CD14-positive monocyte (primary cell): ENCODE results near the gene PPP1R15B. TPM values are rescaled to one million over a fixed set of nuclear protein-coding genes. Genes with fewer than 3 reads are reported as not detected.
A peak's percentile ranks its signal among the peaks of the same experiment; 100 is the strongest.

Source experiments
- DNase-seq, 3 donors: peaks; one replicate each; pipeline ENCODE4 v3.0.0-alpha.2; 2011 to 2022
- H2AFZ ChIP-seq: 2 replicates; pipeline ENCODE4 v1.6.0; 2012; ENCODE audit warnings: mild to moderate bottlenecking, low read depth, low read length, inconsistent platforms; ENCODE audit not compliant: insufficient read depth, poor library complexity, severe bottlenecking
- H3K27ac ChIP-seq, 2 donors: 1 replicate in 1 of 2; 2 replicates in 1 of 2; pipeline ENCODE4 v1.5.1; 2012 to 2013; ENCODE audit warnings: low read length in 2 of 2, control low read depth in 1 of 2, inconsistent platforms in 1 of 2, low read depth in 1 of 2, mild to moderate bottlenecking in 1 of 2
- H3K27me3 ChIP-seq, 2 donors: one replicate each; pipeline versions ENCODE4 v1.6.0 to v1.6.1; 2011 to 2013; ENCODE audit warnings: low read length in 2 of 2; ENCODE audit not compliant: control insufficient read depth in 2 of 2, insufficient read depth in 2 of 2
- H3K36me3 ChIP-seq, 2 donors: replicated peaks in 1 of 2; 1 replicate in 1 of 2; 2 replicates in 1 of 2; pipeline versions ENCODE4 v1.5.1 to v1.6.1; 2012 to 2013; ENCODE audit warnings: low read length in 2 of 2, control low read depth in 1 of 2, inconsistent platforms in 1 of 2, mild to moderate bottlenecking in 1 of 2; ENCODE audit not compliant: insufficient read depth in 2 of 2, control insufficient read depth in 1 of 2
- H3K4me1 ChIP-seq, 2 donors: 1 replicate in 1 of 2; 2 replicates in 1 of 2; pipeline versions ENCODE4 v1.5.1 to v1.6.1; 2012 to 2013; ENCODE audit warnings: low read length in 2 of 2, control low read depth in 1 of 2, inconsistent platforms in 1 of 2, mild to moderate bottlenecking in 1 of 2, moderate library complexity in 1 of 2; ENCODE audit not compliant: insufficient read depth in 2 of 2, control insufficient read depth in 1 of 2
- H3K4me2 ChIP-seq: replicated peaks from 2 replicates; pipeline ENCODE3; 2012; ENCODE audit warnings: low read length, moderate library complexity, mild to moderate bottlenecking; ENCODE audit not compliant: poor library complexity, severe bottlenecking; ENCODE audit errors: extremely low read depth
- H3K4me3 ChIP-seq, 3 experiments: fragments of 200-600 bp in 1 of 3; sonication (generic) in 1 of 3; replicated peaks in 1 of 3; 1 replicate in 2 of 3; 2 replicates in 1 of 3; pipeline ENCODE4 v1.5.1; 2011 to 2013; ENCODE audit warnings: low read length in 3 of 3, mild to moderate bottlenecking in 3 of 3, control low read depth in 2 of 3, low read depth in 2 of 3, inconsistent platforms in 1 of 3, moderate library complexity in 1 of 3
- H3K79me2 ChIP-seq: 2 replicates; pipeline ENCODE4 v1.6.0; 2012; ENCODE audit warnings: mild to moderate bottlenecking, control low read depth, inconsistent platforms, low read length, moderate library complexity; ENCODE audit not compliant: insufficient read depth
- H3K9ac ChIP-seq: 2 replicates; pipeline ENCODE4 v1.6.0; 2017; ENCODE audit warnings: low read length, mild to moderate bottlenecking; ENCODE audit not compliant: insufficient read depth, poor library complexity, severe bottlenecking
- H3K9me3 ChIP-seq, 2 donors: replicated peaks in 1 of 2; 1 replicate in 1 of 2; 2 replicates in 1 of 2; pipeline versions ENCODE4 v1.5.1 to v1.6.1; 2012 to 2013; ENCODE audit warnings: low read length in 2 of 2, control low read depth in 1 of 2; ENCODE audit not compliant: control insufficient read depth in 1 of 2, insufficient read depth in 1 of 2
- H4K20me1 ChIP-seq: 2 replicates; pipeline ENCODE4 v1.6.0; 2012; ENCODE audit warnings: mild to moderate bottlenecking, low read length, control low read depth, moderate library complexity; ENCODE audit not compliant: insufficient read depth
- H3K27ac Mint-ChIP-seq, 7 donors: one replicate each; pipeline ENCODE4 v1.8.0; 2020; ENCODE audit warnings: mild to moderate bottlenecking in 7 of 7, mixed read lengths in 7 of 7, moderate library complexity in 6 of 7, inconsistent platforms in 2 of 7
- H3K27me3 Mint-ChIP-seq, 3 donors: one replicate each; pipeline ENCODE4 v1.8.0; 2021 to 2022; ENCODE audit warnings: low read depth in 3 of 3, mild to moderate bottlenecking in 3 of 3, mixed read lengths in 3 of 3, moderate library complexity in 3 of 3, inconsistent platforms in 1 of 3
- H3K36me3 Mint-ChIP-seq, 2 donors: one replicate each; pipeline ENCODE4 v1.8.0; 2020; ENCODE audit warnings: mixed read lengths in 2 of 2, inconsistent platforms in 1 of 2, mild to moderate bottlenecking in 1 of 2
- H3K4me1 Mint-ChIP-seq: one replicate; pipeline ENCODE4 v1.8.0; 2020; ENCODE audit warnings: mild to moderate bottlenecking, mixed read lengths
- H3K4me3 Mint-ChIP-seq, 2 donors: one replicate each; pipeline ENCODE4 v1.8.0; 2020; ENCODE audit warnings: mild to moderate bottlenecking in 2 of 2, mixed read lengths in 2 of 2, moderate library complexity in 1 of 2
- H3K9me3 Mint-ChIP-seq, 7 donors: one replicate each; pipeline ENCODE4 v1.8.0; 2020 to 2022; ENCODE audit warnings: mixed read lengths in 7 of 7, mild to moderate bottlenecking in 6 of 7, moderate library complexity in 6 of 7, inconsistent platforms in 2 of 7
- WGBS: methylation state at CpG from one replicate; pipeline ENCODE4 v1.1.5; 2013; ENCODE audit warnings: missing lambda C conversion rate; ENCODE audit not compliant: insufficient coverage; 5-methylcytosine and 5-hydroxymethylcytosine counted together
- intact Hi-C, 2 donors: fragments of 100-400 bp; cut with micrococcal nuclease; formaldehyde crosslinking; loops; one replicate each; pipeline versions ENCODE4 v1.15.0 to v1.15.1; 2023
- polyA plus RNA-seq, 3 donors: library from polyadenylated mRNA; depleted of rRNA in 1 of 3; unstranded in 2 of 3; stranded (reverse) in 1 of 3; fragments of 300-500 nt in 2 of 3; fragments of >200 nt in 1 of 3; fragmentation: Illumina TruSeq in 2 of 3; gene quantifications; 1 replicate in 2 of 3; 2 replicates in 1 of 3; pipeline ENCODE4 v1.2.3, GENCODE V29; 2012 to 2021
- TF ChIP-seq, protein P1 (sequence below): fragments of 200-600 bp; IDR thresholded peaks from one replicate; pipeline ENCODE4 v1.8.0; 2022; ENCODE audit warnings: antibody characterized with exemption, mild to moderate bottlenecking

Gene PPP1R15B
- polyA plus RNA-seq, 3 donors: 31.1 to 117 (median 31.8) TPM

DNA sequence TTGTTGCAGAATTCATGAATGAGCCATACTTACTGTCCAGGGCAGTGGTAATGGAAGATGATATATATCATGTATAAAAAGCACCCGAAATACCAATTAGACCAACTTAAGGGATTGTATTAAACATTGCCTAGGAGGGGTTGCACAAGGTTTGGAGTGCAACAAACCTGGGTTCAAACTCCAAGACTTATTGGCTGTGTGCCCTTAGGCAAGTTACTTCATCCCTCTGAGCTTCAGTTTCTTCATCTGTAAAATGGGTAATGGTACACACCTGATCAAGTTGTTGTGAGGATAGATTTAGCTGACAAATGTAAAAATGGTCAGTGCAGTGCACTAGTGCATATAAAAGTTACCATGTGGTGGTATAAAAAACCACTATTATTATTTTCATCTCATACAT, 9.8 kb upstream of the PPP1R15B start:
- Mint-ChIP-seq H3K4me1 (peaks cover 23% of the 10 kb centered on the region), H3K27me3 (peaks cover 0 to 3% (median 0%) of the 10 kb centered on the region in 3 donors), H3K27ac (no peak overlapping the region), H3K36me3 (peaks cover 0 to 11% of the 10 kb centered on the region in 2 donors), H3K4me3 (no peak overlapping the region), H3K9me3 (peaks cover 0 to 1% (median 0%) of the 10 kb centered on the region in 7 donors)
- intact Hi-C loops: no loop called here
- TF ChIP-seq, protein P1, sequence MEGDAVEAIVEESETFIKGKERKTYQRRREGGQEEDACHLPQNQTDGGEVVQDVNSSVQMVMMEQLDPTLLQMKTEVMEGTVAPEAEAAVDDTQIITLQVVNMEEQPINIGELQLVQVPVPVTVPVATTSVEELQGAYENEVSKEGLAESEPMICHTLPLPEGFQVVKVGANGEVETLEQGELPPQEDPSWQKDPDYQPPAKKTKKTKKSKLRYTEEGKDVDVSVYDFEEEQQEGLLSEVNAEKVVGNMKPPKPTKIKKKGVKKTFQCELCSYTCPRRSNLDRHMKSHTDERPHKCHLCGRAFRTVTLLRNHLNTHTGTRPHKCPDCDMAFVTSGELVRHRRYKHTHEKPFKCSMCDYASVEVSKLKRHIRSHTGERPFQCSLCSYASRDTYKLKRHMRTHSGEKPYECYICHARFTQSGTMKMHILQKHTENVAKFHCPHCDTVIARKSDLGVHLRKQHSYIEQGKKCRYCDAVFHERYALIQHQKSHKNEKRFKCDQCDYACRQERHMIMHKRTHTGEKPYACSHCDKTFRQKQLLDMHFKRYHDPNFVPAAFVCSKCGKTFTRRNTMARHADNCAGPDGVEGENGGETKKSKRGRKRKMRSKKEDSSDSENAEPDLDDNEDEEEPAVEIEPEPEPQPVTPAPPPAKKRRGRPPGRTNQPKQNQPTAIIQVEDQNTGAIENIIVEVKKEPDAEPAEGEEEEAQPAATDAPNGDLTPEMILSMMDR: no peak
- Histone ChIP-seq H2AFZ (no peak overlapping the region), H3K27ac (no peak overlapping the region), H3K4me2 (no peak overlapping the region), H3K36me3 (no peaks in the 10 kb centered on the region), H3K9ac (no peak overlapping the region), H3K9me3 (no peaks in the 10 kb centered on the region), H3K4me1 (peaks cover 16 to 18% of the 10 kb centered on the region in 2 donors), H3K4me3 (no peak overlapping the region), H3K79me2 (no peaks in the 10 kb centered on the region), H3K27me3 (no peaks in the 10 kb centered on the region), H4K20me1 (no peaks in the 10 kb centered on the region)
- no peak for DNase-seq
- no CpG with 5 or more reads among the region's 1 CpG for WGBS

DNA sequence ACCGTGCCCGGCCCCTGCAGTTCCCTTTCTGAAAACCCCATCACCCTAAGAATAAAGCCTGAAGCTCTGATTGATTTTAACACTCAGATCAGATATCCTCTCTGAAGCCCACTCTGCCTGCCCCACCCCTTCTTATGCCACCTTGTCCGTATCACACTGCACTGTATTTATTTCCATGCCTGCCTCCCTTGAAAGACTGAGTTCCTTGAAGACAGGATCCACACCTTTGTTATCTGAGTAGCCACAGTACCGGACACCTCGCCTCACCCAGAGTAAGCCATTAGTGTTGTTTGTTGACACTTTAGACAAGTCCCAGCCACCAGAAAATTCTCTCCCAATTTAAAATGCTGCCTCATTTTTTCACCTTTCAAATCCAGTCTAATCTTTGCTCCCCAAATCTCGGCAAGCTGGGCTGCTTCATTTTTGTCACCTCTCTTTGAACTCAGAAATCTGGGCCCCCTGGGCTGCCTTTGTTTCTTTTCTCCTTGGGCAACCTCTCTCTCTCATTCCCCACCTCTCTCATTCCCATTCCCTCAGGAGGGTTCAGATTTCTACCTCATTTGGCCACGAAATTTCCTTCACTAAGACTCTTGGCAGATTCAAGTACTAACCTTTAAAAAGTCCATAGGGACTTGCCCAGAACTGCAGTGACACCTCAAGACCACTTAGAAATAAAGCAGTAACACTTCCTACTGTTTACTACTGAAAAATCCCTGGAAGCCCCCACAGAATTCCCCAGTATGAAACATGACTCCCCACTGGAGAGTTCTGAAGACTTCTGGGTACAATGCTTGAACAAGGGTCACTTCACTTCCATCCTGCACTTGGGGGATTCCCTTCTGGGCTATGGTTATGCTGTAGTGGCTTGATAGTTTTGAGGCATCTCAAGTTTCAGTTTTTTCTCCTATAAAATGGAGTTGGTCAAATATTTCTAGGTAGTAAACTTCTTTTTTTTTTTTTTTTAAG, 8.7 kb upstream of the PPP1R15B start:
- no peak overlapping the region for H3K27ac ChIP-seq
- H3K27me3 Mint-ChIP-seq: peaks cover 0 to 1% (median 0%) of the 10 kb centered on the region in 3 donors
- DNase-seq: peak in 1 of 3 donors; percentile 65
- H3K27ac Mint-ChIP-seq: peak overlapping the region in 2 of 7 donors; percentile 9 to 47
- WGBS: 80% methylated on average over 5 of the region's 7 CpGs
- no peak overlapping the region for H3K4me2 ChIP-seq
- TF ChIP-seq, protein P1: no peak
- no peak overlapping the region for H3K4me3 ChIP-seq
- no peak overlapping the region for H3K4me3 Mint-ChIP-seq
- H4K20me1 ChIP-seq: no peaks in the 10 kb centered on the region
- H3K9ac ChIP-seq: no peak overlapping the region
- H3K36me3 Mint-ChIP-seq: peaks cover 0 to 12% of the 10 kb centered on the region in 2 donors
- H3K27me3 ChIP-seq: no peaks in the 10 kb centered on the region
- no peaks in the 10 kb centered on the region for H3K79me2 ChIP-seq
- H2AFZ ChIP-seq: no peak overlapping the region
- no peaks in the 10 kb centered on the region for H3K9me3 ChIP-seq
- peaks cover 0 to 1% (median 0%) of the 10 kb centered on the region in 7 donors for H3K9me3 Mint-ChIP-seq
- H3K36me3 ChIP-seq: no peaks in the 10 kb centered on the region
- H3K4me1 Mint-ChIP-seq: peaks cover 16% of the 10 kb centered on the region
- intact Hi-C loops: no loop called here
- H3K4me1 ChIP-seq: peaks cover 8 to 10% of the 10 kb centered on the region in 2 donors
